Measurements from ENCODE around the gene CELSR1.

- no peak for TF ChIP-seq POLR2A (IDR thresholded peaks at IDR 0.05; ENCODE audit: borderline replicate concordance, extremely low read depth, insufficient read depth, insufficient read length)
- no peak for TF ChIP-seq CTCF (IDR thresholded peaks at IDR 0.05 in 2 of 3, conservative IDR thresholded peaks at IDR 0.05 in 1 of 3; ENCODE audit: borderline replicate concordance in 1 of 3, insufficient read depth in 1 of 3, low read depth in 2 of 3, low read length in 2 of 3)
- no peak for TF ChIP-seq EGR1 (IDR thresholded peaks at IDR 0.05; ENCODE audit: low read depth)
- TF ChIP-seq RAD21 (IDR thresholded peaks at IDR 0.05; ENCODE audit: low read depth) = no peak
- TF ChIP-seq, protein P1, sequence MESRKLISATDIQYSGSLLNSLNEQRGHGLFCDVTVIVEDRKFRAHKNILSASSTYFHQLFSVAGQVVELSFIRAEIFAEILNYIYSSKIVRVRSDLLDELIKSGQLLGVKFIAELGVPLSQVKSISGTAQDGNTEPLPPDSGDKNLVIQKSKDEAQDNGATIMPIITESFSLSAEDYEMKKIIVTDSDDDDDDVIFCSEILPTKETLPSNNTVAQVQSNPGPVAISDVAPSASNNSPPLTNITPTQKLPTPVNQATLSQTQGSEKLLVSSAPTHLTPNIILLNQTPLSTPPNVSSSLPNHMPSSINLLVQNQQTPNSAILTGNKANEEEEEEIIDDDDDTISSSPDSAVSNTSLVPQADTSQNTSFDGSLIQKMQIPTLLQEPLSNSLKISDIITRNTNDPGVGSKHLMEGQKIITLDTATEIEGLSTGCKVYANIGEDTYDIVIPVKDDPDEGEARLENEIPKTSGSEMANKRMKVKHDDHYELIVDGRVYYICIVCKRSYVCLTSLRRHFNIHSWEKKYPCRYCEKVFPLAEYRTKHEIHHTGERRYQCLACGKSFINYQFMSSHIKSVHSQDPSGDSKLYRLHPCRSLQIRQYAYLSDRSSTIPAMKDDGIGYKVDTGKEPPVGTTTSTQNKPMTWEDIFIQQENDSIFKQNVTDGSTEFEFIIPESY (IDR thresholded peaks at IDR 0.05; ENCODE audit: extremely low read depth, insufficient replicate concordance, low read length) = no peak
- TF ChIP-seq POLR2AphosphoS5 (IDR thresholded peaks at IDR 0.05; ENCODE audit: low read depth, low read length) = no peak
- TF ChIP-seq, protein P2, sequence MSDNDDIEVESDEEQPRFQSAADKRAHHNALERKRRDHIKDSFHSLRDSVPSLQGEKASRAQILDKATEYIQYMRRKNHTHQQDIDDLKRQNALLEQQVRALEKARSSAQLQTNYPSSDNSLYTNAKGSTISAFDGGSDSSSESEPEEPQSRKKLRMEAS (IDR thresholded peaks at IDR 0.05) = no peak
- no peak for TF ChIP-seq YY1 (IDR thresholded peaks at IDR 0.05; ENCODE audit: extremely low read depth, insufficient replicate concordance, low read depth, low read length)
These were observed 117.5 kb downstream of the CELSR1 start for GRCh38 chr22:46419754-46420571.
